OCI-LY1 (cell line): ENCODE results near the gene MIP.

ENCODE experiments used
- EZH2 ChIP-seq: fragments of 200-600 bp; sonication (generic), shearing (Covaris generic); IDR thresholded peaks from 2 replicates; pipeline ENCODE4 v1.8.0; 2017; ENCODE audit warnings: borderline replicate concordance, mixed run types, mild to moderate bottlenecking, antibody characterized with exemption, low read length, moderate library complexity, mixed read lengths
- TF ChIP-seq, protein P1 (sequence below): fragments of 200-600 bp; sonication (generic), shearing (Covaris generic); IDR thresholded peaks from 2 replicates; pipeline ENCODE4 v1.5.1; 2017; ENCODE audit warnings: mild to moderate bottlenecking, antibody characterized with exemption, low read length, moderate library complexity, mixed read lengths

DNA sequence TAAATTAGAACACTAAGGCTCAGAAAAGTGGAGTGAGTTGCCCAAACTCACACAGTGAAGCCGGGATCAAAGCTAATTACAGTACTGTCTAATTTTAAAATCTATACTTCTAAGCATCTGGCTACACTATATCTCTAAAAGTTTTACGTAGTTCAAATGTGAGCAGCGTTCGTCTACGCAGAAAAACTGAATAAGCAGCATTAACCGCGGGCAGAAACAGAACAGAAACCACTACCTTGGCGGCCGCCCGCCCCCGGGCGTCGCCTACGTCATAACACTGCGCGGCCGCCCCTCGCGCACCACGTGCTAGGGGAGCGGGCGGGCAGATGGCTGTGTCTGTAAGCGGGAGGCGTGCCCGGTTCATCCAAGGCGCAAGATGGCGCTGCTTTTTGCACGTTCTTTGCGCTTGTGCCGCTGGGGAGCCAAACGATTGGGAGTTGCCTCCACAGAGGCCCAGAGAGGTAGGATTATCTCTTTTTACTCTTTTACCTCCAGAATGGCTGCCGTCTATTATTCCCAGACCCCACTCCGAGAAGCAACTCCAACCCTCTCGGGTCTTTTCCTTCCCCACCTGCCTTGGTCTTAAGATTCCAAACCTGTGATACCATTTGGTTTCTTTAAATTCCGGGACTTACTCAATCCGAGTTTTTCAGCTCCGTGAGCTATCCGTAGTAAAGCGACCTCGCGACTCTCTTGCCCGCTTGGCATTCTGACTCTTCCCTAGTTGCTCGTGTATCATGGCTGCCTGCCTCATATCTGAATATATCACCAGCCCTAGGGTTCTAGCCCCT lies 14.0 kb upstream of the MIP start, which contains the start of gene SPRYD4:
- TF ChIP-seq EZH2 = no peak
- TF ChIP-seq, protein P1, sequence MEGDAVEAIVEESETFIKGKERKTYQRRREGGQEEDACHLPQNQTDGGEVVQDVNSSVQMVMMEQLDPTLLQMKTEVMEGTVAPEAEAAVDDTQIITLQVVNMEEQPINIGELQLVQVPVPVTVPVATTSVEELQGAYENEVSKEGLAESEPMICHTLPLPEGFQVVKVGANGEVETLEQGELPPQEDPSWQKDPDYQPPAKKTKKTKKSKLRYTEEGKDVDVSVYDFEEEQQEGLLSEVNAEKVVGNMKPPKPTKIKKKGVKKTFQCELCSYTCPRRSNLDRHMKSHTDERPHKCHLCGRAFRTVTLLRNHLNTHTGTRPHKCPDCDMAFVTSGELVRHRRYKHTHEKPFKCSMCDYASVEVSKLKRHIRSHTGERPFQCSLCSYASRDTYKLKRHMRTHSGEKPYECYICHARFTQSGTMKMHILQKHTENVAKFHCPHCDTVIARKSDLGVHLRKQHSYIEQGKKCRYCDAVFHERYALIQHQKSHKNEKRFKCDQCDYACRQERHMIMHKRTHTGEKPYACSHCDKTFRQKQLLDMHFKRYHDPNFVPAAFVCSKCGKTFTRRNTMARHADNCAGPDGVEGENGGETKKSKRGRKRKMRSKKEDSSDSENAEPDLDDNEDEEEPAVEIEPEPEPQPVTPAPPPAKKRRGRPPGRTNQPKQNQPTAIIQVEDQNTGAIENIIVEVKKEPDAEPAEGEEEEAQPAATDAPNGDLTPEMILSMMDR = peak; percentile 50
